ENCODE measurements around the gene OR52E1.
"Not testable (repeated sequence)": the region's sequence is repeated elsewhere in the genome, so short reads cannot be mapped to it uniquely, and the experiment has no call there.

OR52E1 gene

DNA sequence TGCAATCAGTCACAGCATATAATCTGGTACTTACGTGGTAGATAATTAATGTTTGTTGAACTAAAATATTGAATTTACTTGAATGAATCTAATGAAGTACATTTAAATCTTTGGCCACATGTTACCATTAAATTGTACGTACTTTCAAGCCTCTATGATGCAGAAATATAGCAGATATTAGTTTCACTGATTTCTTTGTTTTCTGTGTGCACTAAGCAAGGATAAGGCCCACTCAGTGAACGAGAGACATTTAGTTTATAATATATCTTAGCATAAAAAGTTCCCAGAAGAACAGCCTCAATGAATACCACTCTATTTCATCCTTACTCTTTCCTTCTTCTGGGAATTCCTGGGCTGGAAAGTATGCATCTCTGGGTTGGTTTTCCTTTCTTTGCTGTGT, at the start of gene OR52E1:
OR52E1 (plus strand) TSS at position 301 of the 400 bp plus-strand sequence.
- DNase-seq, result no peak

GRCh38 chr11:5021996-5022395, 47.4 kb upstream of the OR52E1 start:
- no peak for DNase-seq

- no peak for DNase-seq
These were observed 32.7 kb upstream of the OR52E1 start for GRCh38 chr11:5036669-5037068.

DNA sequence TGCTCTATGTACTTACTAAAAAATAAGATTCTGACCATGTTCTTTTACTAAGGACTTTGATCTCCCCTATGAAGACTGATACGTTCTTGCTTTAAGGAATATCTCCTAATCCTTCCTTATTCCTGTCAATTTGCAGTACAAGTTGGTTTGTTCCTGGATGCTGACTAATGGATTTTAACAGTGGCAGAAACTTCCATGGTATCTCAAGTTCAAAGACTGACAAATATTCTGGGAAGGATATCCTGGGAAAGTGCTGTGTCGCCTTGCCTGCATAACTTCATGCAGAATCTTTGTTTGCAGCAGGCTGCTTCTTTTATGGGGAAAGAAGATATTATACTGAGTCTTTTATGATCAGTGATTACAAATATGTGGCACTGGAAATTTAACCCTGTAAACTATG, 31.4 kb upstream of the OR52E1 start:
- DNase-seq, result no peak

DNA sequence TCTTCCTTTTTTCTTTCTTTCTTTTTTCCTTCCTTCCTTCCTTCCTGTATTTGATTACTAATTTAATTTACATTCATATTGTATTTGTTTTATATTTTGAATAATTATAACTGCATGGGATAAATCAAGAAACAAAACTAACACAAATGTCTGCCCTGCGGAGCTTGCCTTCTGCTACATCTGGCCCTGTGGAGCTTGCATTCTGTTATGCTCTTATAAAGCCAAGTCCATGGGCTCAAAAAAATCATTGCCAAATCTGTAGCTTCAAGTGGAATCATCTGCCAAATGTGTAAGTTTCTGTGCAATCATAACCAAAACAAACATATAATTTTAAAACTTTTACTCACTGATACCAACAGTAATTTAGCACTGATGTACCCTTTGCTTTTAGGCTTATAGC, 31.0 kb upstream of the OR52E1 start:
- no peak for DNase-seq

GRCh38 chr11:5040876-5041275, 28.5 kb upstream of the OR52E1 start:
- DNase-seq, result no peak

DNA sequence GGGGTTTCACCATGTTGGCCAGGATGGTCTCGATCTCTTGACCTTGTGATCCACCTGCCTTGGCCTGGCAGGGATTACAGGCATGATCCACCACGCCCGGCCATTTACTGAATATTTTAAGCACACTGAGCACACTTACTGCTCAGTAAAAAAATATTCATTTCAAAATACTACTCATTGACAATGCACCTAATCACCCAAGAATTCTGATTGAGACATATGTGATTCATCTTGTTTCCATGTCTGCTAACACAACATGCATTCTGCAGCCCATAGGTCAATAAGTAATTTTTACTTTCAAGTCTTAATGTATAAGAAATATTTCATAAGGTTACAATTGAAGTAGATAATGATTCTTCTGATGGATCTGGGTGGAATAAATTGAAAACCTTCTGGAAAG, 27.3 kb upstream of the OR52E1 start:
- DNase-seq, result no peak

GRCh38 chr11:5043380-5043779, 26.0 kb upstream of the OR52E1 start:
- no peak for DNase-seq

DNA sequence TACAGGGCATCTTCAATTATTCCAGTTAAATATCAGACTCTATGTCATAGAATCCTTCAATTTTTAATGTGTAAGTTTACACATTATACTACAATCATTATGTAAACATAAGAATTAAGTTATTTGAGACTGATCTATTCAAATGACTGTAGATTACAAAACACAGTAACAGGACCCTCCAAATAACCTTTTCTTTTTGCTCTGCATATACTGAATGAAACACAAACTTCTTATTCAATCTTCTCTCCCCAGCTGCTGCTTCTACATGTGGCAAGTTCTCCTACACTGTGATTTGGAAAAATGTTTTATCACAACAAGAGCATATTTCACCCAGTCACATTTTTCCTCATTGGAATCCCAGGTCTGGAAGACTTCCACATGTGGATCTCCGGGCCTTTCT, 23.1 kb upstream of the OR52E1 start, which contains the start of gene OR52J3:
OR52J3 (plus strand) TSS at position 301 of the 400 bp plus-strand sequence; CDS start at position 301, 0 bp downstream.
- no peak for DNase-seq

DNA sequence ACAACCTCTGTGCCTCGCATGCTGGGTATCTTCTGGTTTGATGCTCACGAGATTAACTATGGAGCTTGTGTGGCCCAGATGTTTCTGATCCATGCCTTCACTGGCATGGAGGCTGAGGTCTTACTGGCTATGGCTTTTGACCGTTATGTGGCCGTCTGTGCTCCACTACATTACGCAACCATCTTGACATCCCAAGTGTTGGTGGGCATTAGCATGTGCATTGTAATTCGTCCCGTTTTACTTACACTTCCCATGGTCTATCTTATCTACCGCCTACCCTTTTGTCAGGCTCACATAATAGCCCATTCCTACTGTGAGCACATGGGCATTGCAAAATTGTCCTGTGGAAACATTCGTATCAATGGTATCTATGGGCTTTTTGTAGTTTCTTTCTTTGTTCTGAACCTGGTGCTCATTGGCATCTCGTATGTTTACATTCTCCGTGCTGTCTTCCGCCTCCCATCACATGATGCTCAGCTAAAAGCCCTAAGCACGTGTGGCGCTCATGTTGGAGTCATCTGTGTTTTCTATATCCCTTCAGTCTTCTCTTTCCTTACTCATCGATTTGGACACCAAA, 22.5 kb upstream of the OR52E1 start:
- no peak for DNase-seq

GRCh38 chr11:5058679-5059078, 10.7 kb upstream of the OR52E1 start:
- not testable (repeated sequence) for DNase-seq

DNA sequence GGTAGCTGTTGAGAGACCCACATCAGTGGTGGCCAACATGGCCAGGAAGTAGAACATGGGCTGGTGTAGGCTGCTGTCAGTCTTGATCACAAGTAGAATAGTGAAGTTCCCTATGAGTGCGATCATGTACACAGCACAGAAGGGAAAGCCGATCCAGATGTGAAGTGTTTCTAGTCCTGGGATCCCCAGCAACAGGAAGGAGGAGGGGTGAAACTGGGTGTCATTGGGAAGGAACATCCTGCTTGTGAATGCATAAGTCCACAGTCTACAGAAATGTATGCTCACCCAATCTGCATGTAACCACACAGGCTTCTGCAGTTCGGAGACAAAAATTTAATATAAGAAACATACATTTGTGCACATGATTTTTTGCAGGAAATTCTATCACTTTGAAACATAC, 10.0 kb upstream of the OR52E1 start, which contains the start of gene OR52E2:
OR52E2 (minus strand) TSS at position 237 of the 400 bp plus-strand sequence; CDS start at position 237, 0 bp downstream.
- DNase-seq, result no peak

GRCh38 chr11:5065027-5065426, 4.3 kb upstream of the OR52E1 start:
- no peak for DNase-seq

DNA sequence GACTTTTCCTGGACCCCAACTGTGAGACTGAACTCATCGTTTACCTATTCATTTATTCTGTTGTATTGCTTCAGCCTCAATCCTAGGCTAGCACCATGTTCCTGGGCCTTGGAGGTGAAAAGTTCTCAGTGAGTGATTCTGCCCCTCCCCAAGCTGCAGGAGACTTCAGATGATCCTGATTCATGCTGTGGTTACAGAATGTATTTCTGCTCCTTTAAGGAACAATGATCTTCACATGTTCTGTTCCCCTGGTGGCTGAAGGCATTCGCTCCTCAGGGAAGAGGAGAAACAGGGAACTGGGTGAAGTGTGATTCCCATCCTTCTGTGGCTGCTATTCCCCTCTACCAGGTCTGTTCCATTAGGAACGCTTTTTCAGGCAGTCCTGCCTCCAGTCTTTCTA, 2.4 kb downstream of the OR52E1 start:
- no peak for DNase-seq

GRCh38 chr11:5081405-5081804, 12.0 kb downstream of the OR52E1 start:
- no peak for DNase-seq

- DNase-seq, result no peak
These were observed 14.2 kb downstream of the OR52E1 start for GRCh38 chr11:5083602-5084001.

DNA sequence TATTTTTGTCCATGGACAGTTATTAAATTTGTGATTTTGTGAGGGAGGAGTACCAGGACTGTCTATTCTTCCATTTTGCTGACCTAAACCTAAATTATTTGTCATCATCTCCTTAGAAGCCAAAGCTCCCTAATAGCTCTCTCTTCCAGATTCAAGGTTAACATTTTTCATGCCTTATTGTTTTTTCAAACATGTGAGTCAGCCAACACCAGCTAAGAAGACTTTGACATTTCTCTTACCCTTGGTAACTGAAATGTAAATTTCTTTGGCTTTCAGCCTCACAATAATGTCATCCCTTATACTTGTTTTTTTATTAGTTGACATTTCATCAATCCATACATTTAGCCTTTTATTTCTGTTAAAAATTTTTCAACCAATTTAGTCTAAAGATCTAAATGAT, 19.2 kb downstream of the OR52E1 start:
- no peak for DNase-seq

DNA sequence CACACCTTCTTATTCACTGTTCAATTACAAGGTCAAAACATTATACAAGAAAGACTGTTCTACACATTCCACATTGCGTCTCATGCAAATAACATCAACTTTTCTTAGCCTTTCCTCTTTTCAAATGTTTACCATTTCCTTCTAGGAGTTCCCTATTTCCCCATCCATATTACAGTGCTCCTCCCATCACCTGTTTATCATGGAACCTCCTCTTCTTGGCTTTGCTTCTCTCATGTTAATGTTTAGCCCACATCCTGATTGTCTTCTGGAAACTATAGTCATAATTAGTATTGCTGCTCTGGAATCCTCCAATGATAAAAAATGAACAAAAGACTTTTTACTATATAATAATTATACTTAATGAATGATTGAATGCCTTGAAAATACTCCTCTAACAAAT, 21.3 kb downstream of the OR52E1 start:
- no peak for DNase-seq

DNA sequence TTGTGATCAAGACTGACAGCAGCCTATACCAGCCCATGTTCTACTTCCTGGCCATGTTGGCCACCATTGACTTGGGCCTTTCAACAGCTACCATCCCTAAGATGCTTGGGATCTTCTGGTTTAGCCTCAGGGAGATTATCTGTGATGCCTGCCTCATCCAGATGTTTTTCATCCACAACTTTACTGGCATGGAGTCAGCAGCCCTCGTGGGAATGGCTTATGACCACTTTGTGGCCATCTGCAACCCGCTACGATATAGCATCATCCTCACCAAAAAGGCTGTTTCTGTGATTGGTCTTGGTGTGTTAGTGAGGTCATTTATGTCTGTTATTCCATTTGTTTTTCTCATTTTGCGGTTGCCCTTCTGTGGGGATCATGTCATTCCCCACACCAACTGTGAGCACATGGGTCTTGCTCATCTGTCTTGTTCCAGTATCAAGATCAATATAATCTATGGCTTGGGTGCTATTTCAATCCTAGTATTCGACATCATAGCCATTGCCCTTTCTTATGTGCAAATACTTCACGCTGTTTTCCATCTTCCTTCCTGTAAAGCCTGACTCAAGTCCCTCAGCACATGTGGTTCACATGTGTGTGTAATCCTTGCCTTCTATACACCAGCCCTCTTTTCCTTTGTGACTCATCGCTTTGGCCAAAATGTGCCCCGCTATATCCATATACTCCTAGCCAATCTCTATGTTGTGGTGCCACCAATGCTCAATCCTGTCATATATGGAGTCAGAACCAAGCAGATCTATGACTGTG, 23.6 kb downstream of the OR52E1 start:
- DNase-seq, result no peak

DNA sequence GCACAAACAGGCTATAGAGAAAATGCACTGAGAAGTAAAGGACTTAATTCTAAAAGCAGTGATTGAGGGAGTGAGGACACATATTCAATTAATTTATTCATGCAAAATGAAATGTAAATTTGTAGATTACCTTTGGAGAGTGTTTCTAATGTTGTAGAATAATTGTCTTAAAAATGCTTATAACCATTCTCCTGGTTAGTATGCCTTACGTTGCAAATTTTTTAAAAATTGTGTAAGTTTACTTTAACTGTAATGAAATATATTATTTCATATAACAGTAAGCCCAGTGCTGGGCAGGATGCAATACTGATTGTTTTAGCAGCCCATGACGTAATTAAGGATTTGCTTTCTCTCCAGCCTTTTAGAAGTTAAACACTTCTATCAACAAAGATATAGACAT, 26.6 kb downstream of the OR52E1 start:
- no peak for DNase-seq

DNA sequence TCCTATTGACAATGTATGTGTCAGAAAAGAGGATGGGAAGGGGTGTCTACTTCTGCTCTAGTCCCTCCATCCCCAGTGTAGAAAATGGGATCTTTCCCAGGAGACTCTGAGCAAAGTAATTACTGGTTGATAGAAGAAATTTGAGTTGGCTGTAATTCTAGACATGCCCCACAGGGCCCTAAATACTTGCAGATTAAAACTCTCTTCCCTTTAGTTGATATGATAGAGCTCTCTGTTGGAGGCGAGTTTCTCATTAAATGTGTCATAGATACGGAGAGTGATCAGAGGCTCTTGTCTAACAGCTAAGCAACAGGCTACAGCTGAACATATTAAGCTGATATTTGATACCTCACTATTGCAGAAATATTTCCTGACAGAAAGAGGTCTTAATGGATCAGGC, 32.9 kb downstream of the OR52E1 start:
- DNase-seq, result no peak

GRCh38 chr11:5103066-5103465, 33.7 kb downstream of the OR52E1 start:
- no peak for DNase-seq

- DNase-seq, result no peak
These were observed 37.9 kb downstream of the OR52E1 start for GRCh38 chr11:5107285-5107684.

GRCh38 chr11:5115339-5115738, 46.0 kb downstream of the OR52E1 start:
- no peak for DNase-seq

DNA sequence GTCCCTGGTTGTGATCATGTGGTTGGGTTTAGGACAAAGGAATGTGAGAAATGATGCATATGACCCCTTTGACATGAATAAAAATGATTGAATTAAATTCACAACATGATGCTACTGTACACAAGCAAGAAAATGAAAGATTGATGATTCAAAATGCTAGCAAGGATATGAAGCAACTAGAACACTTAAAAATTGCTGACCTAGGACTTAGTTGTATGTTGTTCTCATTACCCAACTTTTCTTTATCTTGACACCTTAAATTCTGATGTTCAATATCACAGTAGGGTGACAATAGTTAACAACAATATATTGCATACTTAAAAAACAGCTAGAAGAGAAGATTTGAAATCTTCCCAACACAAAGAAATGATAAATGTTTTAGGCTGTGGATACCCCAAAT, 48.2 kb downstream of the OR52E1 start:
- DNase-seq, result no peak
